ENCODE measurements around the gene COA1. TPM values are rescaled to one million over a fixed set of nuclear protein-coding genes. Genes with fewer than 3 reads are reported as not detected.
"Not testable (repeated sequence)": the region's sequence is repeated elsewhere in the genome, so short reads cannot be mapped to it uniquely, and the experiment has no call there.

The COA1 gene
- total RNA-seq, 1 experiment from 2014 or later, result 87.5 TPM

DNA sequence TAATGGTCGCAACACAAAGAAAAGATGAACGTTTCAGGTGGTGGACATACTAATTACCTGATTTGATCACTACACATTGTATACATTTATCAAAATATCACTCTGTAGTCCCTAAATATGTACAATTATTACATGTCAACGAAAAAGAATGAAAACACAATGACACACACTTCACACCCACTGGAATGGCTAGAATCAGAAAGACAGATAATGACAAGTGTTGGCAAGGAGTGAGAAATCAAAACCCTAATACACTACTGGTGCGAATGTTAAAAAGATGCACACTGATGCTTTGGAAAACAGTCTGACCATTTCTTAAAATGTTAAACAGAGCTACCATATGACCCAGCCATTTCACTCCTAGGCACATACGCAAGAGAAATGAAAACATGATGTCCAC lies 2.3 kb downstream of the COA1 start:
- DNase-seq (ENCODE audit: low spot score), result no peak

DNA sequence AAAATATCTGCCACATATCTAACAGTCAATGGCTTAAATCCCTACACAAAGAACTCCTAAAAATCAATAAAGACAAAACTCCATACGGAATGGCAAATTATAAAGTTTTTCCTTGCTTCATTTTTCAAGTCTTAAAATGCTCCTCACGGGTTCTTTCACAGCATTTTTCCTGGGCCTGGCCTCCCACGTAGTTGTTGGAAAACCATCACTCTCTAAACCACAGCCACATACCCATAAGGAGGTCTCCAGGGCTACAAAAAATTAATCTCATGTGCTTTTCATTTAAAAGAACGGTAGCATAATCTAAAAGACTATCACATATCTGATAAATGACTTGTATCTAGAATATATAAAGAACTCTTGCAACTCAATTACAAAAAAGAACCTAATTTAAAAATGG lies 2.9 kb downstream of the COA1 start:
- no peak for DNase-seq (ENCODE audit: low spot score)

DNA sequence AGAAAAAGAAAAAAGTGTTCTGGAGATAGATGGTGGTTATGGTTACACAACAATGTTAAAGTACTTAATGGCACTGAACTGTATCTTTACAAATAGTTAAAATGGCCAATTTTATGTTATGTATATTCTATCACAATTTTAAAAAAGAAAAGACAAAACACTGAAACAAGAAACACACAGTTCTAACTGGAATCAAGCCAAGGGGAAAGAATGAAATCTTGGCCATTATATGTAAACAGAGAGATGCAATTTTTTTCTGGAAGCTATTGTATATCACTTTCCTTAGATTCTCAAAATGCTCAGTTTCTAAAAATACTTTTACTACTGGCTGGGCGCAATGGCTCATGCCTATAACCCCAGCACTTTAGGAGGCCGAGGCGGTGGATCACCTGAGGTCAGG lies 4.1 kb downstream of the COA1 start:
- DNase-seq (ENCODE audit: low spot score), result no peak

DNA sequence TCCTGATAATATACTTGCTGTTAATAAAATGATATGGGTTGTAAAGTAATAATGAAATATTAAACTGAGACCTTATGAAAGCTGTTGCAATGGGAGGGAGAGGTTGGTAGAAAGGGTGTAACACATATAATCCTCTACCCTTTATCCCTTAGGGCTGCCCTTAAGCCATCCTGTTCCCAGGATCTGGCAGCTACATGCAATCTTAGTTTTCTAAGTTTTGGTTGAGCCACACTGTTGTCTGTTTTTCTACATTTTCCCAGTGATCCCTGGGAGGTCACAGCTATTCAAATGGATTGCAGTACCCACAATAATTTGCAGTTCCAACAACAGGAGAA lies 6.3 kb downstream of the COA1 start:
- DNase-seq (ENCODE audit: low spot score), result no peak

DNA sequence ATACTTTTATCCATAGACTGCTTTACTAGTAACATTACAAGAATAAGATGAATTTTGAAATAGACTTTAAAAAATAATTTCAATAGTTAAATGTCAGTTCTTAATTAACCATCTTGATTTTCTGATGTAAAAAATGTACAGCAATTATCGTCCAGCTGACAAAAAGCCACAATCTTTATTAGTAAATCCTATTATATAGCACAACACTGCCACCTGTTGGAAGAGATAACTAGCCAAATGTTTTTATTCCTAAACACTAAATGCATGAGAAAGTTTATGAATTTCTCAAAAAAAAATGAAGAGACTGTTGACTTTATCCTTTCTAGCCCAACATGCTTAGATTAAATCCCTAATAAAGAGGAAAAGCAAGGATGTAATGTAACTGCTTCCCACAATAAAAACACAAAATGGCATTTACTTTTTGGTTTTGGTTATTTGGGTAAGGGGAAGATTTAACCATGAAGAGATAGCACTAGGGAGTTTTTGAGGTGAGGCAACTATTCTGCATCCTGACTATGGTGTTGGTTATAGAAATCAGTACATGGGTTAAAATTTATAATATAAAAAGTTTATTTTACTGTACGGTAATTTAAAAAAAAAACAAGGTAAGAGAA lies 8.0 kb downstream of the COA1 start:
- peak; percentile 62 for DNase-seq (ENCODE audit: low spot score)

DNA sequence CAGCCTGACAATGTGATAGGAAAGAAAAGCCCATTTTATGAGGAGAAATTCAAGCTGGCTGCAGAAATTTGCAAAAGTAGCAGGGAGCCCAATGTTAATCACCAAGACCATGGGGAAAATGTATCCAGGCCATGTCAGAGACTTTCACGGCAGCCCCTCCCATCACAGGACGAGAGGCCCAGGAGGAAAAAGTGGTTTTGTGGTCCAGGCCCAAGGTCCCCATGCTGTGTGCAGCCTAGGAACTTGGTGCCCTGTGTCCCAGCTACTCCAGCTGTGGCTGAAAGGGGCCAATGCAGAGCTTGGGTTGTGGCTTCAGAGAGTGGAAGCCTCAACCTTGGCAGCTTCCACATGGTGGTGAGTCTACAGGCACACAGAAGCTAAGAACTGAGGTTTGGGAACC lies 12.7 kb downstream of the COA1 start:
- DNase-seq (ENCODE audit: low spot score), result no peak

DNA sequence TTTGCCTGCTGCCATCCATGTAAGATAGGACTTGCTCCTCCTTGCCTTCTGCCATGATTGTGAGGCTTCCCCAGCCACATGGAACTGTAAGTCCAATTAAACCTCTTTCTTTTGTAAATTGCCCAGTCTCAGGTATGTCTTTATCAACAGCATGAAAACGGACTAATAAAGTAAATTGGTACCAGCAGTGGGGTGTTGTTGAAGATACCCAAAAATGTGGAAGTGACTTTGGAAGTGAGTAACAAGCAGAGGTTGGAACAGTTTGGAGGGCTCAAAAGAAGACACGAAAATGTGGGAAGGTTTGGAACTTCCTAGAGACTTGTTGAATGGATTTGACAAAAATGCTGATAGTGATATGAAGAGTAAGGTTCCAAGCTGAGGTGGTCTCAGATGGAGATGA lies 13.4 kb downstream of the COA1 start:
- not testable (repeated sequence) for DNase-seq (ENCODE audit: low spot score)

DNA sequence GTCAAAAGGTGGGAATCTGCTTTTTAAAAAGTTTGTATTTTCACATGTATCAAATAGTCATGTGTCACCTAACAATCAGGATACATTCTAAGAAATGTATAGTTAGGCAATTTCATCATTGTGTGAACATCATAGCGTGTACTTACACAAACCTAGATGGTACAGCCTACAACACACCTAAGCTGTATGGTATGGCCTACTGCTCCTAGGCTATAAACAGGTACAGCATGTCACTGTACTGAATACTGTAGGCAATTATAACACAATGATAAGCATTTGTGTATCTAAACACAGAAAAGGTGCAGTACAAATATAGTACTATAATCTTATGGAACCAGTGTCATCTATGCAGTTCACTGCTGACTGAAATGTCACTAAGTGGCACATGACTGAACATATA lies 17.8 kb downstream of the COA1 start:
- no peak for DNase-seq (ENCODE audit: low spot score)

DNA sequence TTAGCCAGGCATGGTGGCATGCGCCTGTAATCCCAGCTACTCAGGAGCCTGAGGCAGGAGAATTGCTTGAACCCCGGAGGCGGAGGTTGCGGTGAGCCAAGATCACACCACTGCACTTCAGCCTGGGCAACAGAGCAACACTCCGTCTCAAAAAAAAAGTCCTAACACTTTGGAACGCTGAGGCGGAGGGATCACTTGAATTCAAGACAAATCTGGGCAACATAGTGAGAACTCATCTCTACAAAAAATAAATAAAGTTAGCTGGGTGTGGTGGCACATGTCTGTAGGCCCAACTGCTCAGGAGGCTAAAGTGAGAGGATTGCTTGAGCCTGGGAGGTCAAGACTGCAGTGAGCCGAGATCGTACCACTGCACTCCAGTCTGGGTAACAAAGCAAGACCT lies 21.3 kb downstream of the COA1 start:
- not testable (repeated sequence) for DNase-seq (ENCODE audit: low spot score)

DNA sequence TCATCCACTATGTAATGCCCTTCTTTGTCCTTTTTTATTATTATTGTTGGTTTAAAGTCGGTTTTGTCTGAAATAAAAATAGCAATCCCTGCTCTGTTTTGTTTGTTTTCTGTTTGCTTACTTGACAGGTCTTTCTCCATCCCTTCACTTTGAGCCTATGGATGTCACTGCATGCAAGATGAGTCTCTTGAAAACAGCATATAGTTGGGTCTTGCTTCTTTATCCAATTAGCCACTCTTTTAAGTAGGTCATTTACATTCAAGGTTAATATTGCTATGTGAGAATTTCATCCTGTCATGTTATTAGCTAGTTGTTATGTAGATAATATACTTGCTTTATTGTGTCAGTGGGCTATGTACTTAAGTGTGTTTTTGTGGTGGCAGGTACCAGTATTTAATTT lies 25.8 kb downstream of the COA1 start:
- DNase-seq (ENCODE audit: low spot score), result no peak

DNA sequence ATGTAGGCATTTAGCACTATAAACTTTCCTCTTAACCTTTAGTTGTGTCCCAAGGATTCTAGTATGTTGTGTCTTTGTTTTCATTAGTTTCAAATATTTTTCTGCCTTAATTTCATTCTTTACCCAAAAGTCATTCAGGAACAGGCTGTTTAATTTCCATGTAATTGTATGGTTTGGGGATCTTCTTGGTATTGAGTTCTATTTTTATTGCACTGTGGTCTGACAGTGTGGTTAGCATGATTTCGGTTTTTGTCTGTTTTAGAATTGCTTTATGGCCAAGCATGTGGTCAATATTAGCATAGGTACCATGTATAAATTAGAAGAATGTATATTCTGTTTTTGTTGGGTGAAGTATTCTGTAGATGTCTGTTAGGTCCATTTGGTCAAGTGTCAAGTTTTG lies 26.3 kb downstream of the COA1 start:
- no peak for DNase-seq (ENCODE audit: low spot score)

DNA sequence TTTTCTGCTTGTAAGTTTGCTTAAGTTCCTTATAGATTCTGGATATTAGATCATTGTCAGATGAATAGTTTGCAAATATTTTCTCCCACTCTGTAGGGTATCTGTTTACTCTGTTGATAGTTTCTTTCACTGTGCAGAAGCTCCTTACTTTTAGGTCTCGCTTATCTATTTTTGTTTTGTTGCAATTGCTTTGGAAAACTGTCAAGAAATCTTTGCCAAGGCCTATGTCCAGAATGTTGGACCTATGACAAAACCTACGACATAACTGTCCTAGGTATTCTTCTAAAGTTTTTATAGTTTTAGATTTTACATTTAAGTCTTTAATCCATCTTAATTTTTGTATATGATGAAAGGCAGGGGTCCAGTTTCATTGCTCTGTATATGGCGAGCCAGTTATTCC lies 27.4 kb downstream of the COA1 start:
- no peak for DNase-seq (ENCODE audit: low spot score)

DNA sequence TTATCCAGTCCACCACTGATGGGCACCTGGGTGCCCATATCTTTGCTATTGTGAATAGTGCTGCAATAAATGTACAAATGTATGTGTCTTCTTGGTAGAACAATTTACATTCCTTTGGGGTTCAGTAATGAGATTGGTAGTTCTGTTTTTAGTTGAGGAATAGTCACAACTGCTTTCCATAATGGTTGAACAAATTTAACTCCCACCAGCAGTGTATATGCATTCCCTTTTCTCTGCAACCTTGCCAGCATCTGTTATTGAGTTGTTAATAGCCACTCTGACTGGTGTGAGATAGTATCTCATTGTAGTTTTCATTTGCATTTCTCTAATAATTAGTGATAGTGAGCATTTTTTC lies 27.8 kb downstream of the COA1 start:
- DNase-seq (ENCODE audit: low spot score), result no peak

DNA sequence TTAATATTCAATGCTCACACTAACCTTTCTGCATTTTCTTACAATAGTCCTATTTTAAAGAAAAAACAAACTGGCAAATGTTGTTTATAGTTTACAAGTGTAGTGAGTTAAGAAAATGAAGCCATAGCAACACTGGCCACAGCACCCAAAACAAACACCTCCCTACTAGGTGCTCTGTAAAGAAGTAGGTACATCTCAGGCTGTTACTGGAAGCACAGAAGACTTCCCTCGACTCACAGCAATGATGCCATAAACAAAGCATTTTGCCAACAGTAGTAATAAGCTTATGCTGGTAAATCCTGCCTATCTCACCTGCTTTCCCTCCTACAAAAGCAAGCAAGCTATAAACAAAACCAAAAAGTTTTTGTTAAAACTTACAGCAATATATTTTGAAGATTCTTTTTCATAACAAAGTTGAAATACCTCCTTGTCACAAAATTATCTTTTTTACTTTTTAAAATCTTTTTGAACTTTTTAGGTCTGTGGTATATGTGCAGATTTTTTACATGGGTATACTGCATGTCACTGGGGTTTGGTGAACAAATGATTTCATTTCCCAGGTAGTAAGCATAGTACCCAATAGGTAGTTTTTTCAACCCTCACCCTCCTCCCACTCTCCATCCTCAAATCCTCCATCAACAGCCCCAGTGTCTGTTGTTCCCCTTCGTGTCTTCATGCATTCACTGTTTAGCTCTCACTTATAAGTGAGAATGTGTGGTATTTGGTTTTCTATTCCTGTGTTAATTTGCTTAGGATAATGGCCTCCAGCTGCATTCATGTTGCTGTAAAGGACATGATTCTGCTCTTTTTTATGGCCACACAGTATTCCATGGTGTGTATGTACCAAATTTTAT lies 28.4 kb downstream of the COA1 start:
- DNase-seq (ENCODE audit: low spot score), result no peak

DNA sequence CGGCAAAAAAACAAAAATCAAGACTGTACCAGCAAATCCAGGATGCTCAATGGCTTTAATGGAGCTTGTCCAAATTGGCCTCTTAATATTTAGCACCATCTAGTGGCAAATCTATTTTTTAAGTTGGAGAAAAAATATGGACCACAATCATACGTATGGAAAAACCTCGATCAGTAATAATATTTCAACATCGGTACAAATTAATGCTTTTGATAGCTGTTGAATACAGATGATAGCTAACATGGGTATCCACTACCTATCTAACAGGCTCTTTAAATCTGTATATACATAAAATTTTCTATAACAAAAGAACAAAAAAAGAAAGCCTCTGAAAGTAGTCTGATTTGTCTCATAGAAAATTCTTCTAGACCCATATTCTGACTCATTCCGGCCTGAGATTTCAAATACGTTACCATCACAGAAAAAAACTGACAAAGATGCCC lies 29.2 kb downstream of the COA1 start:
- DNase-seq (ENCODE audit: low spot score), result peak; percentile 67

DNA sequence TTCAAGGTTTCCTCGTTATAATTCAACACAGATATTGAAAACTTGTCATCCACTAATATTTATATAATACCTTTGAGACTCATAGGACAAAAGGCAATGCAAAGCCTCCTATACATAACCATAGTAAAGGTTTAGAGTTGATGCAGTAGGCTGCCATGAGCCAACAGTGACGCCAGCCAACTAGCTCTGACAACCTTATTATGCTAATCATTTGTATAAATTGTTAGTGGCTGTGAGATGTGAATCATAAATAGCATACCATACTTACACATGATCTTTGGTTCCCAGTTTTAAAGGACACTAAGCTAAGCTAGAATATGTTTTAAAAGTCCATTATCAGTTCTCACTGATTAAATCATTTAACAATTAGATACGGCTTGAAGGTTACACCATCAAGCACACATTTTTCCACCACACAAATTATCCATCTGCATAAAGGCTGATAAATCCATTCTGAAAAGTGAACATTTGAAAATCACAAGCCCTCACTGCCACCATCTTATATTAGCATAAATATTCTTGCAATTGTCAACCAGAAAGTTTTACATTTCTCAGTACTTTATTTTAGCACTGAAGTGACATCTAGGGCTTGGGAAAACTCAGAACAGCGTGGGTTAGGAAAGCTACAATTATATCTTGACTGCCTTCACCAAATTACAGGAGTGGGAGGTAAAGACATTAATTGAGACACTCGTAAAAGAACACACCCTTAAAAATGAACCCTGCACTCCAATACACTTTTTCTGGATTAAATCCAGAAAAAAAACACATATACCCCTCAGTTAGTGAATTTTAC lies 30.7 kb downstream of the COA1 start:
- no peak for DNase-seq (ENCODE audit: low spot score)

DNA sequence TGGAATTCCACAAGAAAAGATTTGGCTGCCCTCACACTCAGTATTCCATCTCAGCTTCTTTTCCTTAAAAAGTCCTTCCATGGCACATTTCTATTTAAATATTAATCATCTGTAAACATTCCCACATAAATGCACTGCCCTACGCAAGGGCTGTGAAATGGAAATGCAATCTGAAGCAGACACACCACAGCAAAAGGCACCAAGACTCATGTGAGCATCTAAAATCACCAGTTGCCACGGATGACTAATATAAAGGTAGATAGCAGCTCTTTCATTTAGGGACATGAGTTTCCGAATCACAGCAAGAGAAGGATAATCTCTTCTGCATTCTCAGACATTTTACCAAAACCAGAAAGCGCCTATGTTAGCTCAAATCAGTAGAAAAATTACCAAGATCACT lies 31.6 kb downstream of the COA1 start:
- peak; percentile 42 for DNase-seq (ENCODE audit: low spot score)

DNA sequence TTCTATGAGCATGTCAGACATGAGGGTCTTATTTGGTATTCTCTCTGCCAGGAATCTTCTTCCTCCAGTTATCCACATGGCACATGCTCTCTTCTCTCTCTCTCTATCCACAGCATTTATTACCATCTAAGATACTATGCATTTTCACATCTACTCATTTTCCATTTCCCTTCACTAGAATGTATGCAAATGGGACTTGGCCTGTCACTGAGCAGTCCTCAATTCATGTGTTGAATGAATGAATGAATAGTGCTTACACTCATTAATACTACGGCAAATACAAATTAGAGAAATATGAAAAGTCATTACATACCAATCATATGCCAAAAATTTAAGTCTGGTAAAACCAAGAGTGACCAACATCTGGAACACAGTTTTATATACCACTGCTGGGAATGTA lies 34.0 kb downstream of the COA1 start:
- DNase-seq (ENCODE audit: low spot score), result no peak

DNA sequence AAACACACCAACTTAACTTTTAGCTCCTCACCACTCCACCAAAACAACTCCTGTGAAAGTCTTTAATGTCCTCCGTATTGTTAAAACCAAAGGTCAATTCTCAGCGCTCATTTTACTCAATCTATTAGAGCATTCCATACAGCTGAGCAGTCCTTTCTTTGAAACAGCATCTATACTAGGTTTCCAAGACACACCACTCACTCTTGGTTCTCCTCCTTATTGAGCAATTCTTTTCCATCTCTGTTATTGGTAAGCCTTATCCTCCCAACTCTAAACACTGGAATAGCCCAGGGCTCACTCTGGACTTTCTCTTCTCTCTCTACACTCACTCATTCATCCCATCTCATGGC lies 34.9 kb downstream of the COA1 start:
- DNase-seq (ENCODE audit: low spot score), result peak; percentile 52

DNA sequence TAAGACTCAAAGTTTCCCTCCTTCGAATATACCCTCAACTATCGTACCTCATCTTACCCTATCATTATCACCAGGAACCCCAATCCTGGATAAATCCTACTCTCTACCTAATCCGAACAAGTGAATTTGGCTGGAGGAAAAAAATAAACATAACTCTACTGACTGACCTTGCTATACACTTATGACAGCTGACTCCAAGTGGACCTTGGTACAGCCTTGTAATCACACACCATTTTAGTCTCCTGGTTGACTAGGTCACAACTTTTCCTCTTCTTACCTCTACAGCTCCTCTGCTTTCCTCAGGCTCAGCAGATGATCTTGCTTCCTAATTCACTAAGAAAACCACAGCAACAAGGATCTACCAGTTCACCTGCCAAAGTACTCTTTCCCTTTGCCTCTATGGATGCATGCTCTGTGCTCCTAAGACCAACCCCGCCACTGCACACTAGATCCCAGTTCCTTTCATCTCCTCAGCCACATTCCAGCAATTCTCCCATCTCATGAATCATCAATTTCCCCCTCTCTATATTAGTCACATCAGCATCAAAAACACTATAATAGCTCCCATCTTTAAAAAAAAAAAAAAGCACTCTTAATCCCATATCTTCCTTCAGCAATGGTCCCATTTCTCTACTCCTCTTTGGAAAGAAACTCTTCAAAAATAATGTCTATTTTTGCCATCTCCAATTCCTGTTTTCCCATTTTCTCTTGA lies 35.5 kb downstream of the COA1 start:
- DNase-seq (ENCODE audit: low spot score), result peak; percentile 89

DNA sequence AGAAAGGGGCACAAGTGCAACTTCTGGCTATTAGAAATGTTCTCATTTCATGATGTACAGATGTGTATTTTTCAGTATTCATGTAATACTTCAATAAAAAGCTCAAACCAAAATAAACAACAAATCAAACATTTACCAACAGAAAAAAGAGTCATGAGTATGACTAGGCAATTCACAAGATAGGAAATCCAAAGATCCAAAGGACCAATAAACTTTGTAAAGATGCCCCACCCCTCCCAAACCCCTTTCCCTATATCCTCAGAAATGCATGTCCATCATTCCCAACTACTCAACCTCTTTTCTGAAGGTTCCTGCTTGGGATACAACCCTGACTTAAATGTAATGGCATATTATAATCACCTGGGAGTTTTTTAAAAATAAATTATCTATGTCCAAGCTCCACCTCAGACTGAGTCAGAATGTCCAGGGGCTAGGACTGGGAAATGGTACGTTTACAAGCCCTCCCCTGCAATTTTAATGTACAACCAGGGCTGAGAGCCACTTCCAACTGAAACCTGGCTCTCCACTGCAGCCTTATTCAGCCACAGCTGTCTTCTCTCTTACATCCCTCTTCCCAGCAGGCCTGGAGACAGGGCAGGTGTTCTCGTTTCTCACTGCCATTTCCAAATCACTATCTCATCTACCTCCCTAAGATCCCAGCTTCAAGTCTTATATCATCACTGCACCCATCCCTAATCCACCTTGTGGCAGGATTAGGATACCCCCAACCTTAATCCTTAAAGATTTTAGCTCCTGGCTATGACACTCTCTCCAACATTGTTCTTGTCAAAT lies 36.5 kb downstream of the COA1 start:
- DNase-seq (ENCODE audit: low spot score), result peak; percentile 58

DNA sequence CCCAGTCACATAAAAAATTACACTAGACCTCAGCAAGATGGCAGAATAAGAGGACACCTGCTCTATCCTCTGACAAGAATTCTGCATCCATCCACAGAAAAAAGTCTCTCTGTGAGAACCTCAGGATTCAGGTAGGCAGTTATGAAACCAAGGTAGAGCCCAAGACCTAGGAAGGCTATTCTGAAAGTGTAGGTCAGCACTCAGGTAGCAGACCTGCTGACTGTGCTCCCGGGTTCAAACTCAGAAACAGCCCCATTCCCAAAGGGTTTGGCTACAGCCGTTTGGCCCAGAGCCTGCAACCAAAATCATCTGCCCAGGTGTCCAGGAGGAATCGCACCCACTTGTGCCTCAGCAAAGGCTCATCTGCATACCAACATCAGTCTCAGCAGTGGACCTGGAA lies 37.7 kb downstream of the COA1 start:
- DNase-seq (ENCODE audit: low spot score), result no peak

Data from A172 (cell line).